ENCODE results near the gene DIP2B.

The DIP2B gene

DNA sequence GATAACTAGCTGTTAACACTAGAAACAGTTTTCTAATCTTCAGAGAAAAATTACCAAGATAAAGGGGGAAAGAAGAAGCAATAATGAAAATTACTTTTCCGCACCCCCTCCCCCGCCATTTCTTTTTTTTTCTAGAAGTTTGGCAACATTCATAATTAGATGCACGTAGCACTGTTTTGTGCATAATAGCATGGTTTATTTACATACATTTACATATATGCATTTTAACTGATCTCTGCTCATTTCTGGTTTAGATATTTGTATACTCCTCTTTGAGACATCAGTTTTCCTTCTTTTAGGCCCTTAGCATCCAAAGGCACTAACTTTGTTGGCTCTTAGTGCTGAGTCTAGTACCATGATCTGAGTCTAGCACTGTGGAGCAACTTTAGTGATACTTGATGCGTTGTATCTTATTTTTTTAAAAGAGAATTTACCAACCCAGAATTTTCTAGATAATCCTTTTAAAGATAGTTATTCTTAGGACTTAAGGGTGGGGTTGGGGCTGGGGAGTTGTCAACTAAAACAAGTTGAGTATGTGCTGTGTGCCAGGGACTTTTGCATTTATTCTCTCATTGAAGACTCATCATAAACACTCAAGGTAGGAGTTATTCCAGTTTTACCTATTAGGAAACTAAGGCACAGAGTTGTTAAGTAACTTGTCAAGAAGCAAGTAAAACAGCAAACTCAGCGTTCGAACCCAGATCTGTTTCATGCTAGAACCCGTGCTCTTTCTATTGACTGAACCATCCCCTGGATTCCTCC lies 110.5 kb downstream of the DIP2B start:
- no peak for DNase-seq

- no peak for DNase-seq
Measured at GRCh38 chr12:50615907-50616296, 111.1 kb downstream of the DIP2B start.

- no peak for DNase-seq
Measured at GRCh38 chr12:50617657-50618056, 112.9 kb downstream of the DIP2B start.

- no peak for DNase-seq
Measured at GRCh38 chr12:50618864-50619609, 114.3 kb downstream of the DIP2B start.

- no peak for DNase-seq
Measured at GRCh38 chr12:50619610-50619958, 114.8 kb downstream of the DIP2B start.

DNA sequence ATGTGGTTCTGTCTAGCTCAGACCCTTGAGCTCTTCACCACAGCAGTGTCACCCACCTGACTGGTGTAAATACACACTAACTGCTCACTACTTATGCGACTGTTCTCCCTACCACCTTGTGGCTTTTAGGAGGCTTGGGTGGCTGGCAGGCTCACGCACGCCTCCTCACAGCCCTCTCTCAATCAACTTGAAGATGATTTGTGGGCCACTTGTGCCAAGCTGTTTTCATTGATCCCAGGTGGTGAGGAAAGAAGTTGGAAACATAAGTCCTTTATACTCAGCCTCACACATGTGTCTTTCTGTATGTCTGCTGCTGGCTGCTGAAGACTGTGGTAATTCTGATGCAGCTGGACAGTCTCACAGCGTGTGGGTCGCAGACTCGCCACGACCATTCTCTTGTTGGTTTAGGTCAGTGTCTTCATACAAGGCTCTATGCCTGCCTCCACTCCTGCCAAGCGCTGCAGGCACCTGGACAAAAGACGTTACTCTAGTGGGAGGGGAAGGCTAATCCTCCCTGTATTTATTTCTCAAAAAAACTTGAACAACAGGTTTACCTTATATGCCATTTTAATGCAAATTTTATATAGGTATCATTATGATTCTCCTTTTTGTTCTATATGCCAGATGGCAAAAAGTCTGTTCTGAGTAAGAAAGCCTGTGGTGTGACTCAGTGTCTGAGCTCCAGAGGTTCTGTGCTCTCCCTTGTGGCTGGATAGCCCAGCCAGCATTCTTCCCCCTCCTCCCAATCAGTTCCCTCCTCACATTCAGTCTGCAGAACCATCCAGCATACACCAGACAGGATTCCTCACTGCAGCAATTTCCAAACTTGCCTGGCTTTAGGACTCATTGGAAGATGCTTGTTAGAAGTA lies 115.6 kb downstream of the DIP2B start:
- no peak for DNase-seq

DNA sequence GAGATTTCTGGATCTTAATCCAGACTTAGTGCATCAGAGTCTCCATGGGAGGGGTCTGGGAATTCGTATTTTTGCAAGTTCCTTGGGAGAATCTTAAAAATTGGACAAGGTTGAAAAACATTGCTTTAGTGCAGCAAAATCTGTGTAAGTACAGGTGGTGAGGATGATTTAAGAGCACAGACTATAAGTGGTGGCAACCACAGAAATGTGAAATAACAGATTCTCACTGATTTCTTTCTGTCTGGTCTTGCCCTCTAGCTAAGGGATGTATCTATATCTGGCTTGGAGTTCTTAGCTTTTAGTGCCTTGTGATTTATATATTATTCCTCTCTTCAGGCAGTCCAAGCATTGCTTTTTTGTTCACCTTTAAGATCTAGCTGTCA lies 116.2 kb downstream of the DIP2B start:
- DNase-seq: no peak

GRCh38 chr12:50621399-50622300 lies 116.9 kb downstream of the DIP2B start:
- no peak for DNase-seq

GRCh38 chr12:50625029-50625925 lies 120.5 kb downstream of the DIP2B start:
- no peak for DNase-seq

- no peak for DNase-seq
Measured at GRCh38 chr12:50626026-50626425, 121.2 kb downstream of the DIP2B start.

DNA sequence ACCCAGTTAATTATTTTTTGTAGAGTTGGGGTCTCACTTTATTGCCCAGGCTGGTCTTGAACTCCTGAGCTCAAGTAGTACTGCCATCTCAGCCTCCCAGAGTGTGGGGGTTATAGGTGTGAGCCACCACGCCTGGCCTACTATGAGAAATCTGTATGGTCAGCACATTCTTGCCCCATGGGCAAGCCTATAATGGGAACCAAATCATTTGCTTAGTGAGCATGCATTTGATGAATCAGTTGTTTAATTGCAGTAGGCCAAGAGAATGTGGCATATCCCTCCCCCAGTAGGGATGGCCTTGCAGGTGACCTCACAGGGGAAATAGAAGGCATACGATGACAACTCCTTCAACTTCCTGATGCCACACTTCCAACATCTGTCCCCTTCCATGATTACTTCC lies 122.7 kb downstream of the DIP2B start:
- no peak for DNase-seq

- no peak for DNase-seq
Measured at GRCh38 chr12:50628394-50628793, 123.6 kb downstream of the DIP2B start.

DNA sequence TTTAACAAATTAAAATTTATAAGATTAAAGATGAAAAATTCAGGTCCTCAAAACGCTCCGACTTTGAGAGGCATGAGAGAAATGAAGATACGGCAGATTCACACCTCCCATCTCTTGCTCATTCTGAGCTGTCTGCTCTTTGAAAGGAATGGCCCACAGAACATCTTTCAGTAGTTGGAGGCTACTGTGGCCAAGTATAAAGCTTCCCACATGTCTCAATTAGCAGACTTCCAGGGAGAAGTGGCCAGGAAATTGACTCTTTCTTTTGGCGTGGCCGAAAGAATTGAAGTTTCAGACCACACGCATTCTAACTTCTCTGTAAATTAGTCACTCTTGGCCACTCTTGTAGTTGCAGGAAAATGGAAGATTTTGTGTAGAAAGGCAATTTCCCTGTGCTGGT lies 129.2 kb downstream of the DIP2B start:
- DNase-seq: no peak

GRCh38 chr12:50634379-50634778 lies 129.6 kb downstream of the DIP2B start:
- DNase-seq: no peak

DNA sequence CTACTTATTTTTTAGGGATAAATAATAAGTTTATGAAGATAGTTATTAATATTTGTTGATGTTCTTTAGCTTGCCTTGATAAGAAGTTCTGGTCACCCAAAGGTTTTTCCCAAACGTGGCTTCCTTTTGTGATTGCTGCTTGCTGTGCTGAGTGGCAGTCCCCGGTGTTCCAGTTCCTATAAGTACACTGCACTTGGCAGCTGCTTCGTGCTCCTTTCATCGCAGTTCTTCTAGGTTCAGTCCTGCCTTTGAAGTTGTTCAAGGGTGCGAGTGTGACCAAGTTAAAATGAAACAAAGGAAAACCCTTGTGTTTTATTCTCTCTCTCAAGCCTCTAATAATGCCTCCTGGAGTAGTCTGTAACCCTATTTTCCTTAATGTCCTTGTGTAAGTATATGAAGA lies 130.6 kb downstream of the DIP2B start:
- DNase-seq: no peak

DNA sequence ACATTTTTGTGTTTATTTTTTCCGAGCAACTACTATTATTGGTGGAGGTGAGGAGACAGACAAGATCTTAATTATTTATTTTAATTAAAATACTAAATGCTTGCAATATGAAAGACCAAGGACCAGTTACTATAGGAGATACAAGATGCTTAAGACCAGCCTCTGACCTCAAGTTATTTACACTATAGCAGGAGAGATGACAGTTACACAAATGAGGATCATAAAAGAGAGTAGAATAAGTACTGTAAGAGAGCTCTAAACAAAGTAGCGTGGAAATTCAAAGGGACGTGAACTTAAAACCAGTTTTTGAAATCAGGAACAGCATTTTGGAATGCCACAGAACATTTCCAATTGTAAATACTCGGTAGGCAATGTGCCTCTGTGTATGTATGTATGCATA lies 131.1 kb downstream of the DIP2B start:
- DNase-seq: no peak

DNA sequence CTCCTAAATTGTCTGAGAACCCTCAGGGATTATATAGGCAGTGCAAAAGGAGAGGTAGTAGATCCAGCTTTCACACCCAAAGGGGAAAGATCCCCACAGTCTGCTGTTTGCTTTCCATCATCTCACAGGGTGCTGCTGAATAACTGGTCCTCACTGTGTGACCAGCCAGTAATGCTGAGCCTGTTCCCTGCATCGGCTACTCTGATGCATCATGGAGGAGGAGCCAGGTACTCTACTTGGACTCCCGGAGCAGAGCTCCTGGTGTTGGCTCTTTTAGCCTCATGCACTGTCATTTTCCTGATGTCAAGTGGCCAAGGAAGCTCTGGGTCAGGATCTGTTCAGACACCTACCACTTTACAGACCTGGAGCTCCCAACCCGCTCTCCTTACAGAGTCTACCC lies 131.7 kb downstream of the DIP2B start:
- DNase-seq: no peak

GRCh38 chr12:50637870-50638481 lies 133.2 kb downstream of the DIP2B start:
- DNase-seq: no peak

GRCh38 chr12:50638482-50638880 lies 133.7 kb downstream of the DIP2B start:
- DNase-seq: no peak

GRCh38 chr12:50639721-50640120 lies 134.9 kb downstream of the DIP2B start:
- DNase-seq: no peak

GRCh38 chr12:50640321-50640939 lies 135.6 kb downstream of the DIP2B start:
- no peak for DNase-seq
